HEK293 (cell line): Measurements from ENCODE around the gene RBCK1.

Experiments
- KLF1 ChIP-seq: fragments of 450-650 bp; formaldehyde crosslinking; IDR thresholded peaks from 2 replicates; pipeline ENCODE4 v1.5.1; 2016; ENCODE audit warnings: missing biosample characterization, missing genetic modification characterization
- ZIC2 ChIP-seq: fragments of 450-650 bp; formaldehyde crosslinking; IDR thresholded peaks from 2 replicates; pipeline ENCODE4 v1.5.1; 2016; ENCODE audit warnings: missing biosample characterization, missing genetic modification characterization
- ZNF292 ChIP-seq: fragments of 450-650 bp; formaldehyde crosslinking; IDR thresholded peaks from 2 replicates; pipeline ENCODE4 v1.5.1; 2016; ENCODE audit warnings: low read depth, missing biosample characterization, missing genetic modification characterization, borderline replicate concordance
- TF ChIP-seq, protein P1 (sequence below): fragments of 450-650 bp; formaldehyde crosslinking; IDR thresholded peaks from 2 replicates; pipeline ENCODE4 v1.5.1; 2016; ENCODE audit warnings: missing biosample characterization, missing genetic modification characterization

GRCh38 chr20:412081-412480, 4.0 kb downstream of the RBCK1 start:
- TF ChIP-seq ZNF292 (no peak), KLF1 (tag by site-specific recombination) (no peak), ZIC2 (tag by site-specific recombination) (no peak)
- TF ChIP-seq, protein P1, sequence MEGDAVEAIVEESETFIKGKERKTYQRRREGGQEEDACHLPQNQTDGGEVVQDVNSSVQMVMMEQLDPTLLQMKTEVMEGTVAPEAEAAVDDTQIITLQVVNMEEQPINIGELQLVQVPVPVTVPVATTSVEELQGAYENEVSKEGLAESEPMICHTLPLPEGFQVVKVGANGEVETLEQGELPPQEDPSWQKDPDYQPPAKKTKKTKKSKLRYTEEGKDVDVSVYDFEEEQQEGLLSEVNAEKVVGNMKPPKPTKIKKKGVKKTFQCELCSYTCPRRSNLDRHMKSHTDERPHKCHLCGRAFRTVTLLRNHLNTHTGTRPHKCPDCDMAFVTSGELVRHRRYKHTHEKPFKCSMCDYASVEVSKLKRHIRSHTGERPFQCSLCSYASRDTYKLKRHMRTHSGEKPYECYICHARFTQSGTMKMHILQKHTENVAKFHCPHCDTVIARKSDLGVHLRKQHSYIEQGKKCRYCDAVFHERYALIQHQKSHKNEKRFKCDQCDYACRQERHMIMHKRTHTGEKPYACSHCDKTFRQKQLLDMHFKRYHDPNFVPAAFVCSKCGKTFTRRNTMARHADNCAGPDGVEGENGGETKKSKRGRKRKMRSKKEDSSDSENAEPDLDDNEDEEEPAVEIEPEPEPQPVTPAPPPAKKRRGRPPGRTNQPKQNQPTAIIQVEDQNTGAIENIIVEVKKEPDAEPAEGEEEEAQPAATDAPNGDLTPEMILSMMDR (tag by site-specific recombination) = no peak
